Measurements from ENCODE around the gene RAB24. TPM values are rescaled to one million over a fixed set of nuclear protein-coding genes. Genes with fewer than 3 reads are reported as not detected.

The RAB24 gene
- total RNA-seq, 2 donors from 2014 or later: 21.5 to 28.7 TPM

DNA sequence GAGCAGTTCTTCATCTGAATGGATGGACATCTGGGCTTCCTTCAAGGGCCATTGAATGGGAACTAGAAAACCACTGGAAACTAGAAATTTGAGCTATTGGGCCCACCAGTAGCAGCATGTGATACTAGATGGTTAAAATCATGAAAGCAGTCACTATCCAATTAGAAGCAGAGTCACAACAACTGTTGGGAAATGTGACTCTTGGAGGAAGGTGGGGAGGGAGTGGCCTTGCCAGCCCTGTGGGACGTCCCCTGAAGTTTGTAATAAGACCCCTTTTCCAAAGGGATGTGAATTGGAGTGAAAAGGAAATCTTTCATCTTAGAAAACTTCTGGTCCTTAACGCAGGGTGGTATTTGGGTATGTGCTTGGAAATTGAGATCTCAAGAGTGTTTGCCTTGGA is 5.6 kb downstream of the RAB24 start:
- H3K9me3 Mint-ChIP-seq: no peaks in the 10 kb centered on the region
- no peak overlapping the region for H3K27ac Mint-ChIP-seq
- no peaks in the 10 kb centered on the region for H3K27me3 Mint-ChIP-seq
- H3K36me3 Mint-ChIP-seq (ENCODE audit: low read depth): peaks cover 68% of the 10 kb centered on the region
- no peak for ATAC-seq (replicated peaks)
- H3K4me1 Mint-ChIP-seq: peaks cover 43% of the 10 kb centered on the region
- H3K4me3 Mint-ChIP-seq: no peak overlapping the region

DNA sequence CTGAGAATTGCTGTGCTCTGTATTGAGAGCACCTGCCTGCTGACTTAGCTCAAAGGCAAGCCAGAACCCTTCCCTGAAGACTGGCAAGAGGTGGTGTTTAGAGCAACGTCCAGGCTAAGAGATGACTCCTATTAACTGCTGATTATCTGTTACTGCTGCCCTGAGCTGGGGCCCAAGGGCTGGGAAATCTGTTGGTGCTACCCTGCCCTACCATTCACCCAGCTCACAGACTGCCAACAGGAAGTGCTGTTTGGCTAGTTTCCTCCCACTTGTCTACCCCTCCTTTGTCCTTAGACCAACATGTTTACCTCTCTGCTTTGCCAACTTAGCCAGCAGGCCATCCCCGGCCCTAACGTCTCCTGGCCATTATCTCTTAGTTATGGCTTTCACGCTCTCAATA is 6.9 kb downstream of the RAB24 start:
- Mint-ChIP-seq H3K36me3 (ENCODE audit: low read depth) (peaks cover 68% of the 10 kb centered on the region), H3K4me3 (no peak overlapping the region), H3K4me1 (peaks cover 32% of the 10 kb centered on the region), H3K9me3 (no peaks in the 10 kb centered on the region), H3K27me3 (no peaks in the 10 kb centered on the region), H3K27ac (peak overlapping the region; percentile 88)
- no peak for ATAC-seq (replicated peaks)

DNA sequence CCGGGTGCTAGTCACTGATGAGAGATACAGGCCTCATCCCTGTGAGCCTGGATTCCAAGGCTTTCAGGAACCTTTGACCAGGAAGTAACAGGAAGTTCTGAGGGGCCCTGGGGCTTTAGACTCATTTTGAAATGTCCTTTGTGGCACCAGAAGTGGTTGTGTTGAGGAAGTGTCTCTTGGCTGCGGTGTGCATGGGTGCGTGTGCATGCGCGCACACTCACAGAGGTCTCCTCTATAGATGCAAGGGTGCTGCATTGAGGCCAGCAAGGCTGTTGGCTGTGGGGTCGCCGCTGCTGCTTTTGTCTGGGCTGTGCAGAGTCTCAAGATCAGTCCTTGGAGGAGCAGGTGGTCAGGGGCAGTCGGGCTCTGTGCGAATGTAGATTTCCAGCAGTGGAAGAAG is 7.6 kb downstream of the RAB24 start:
- no peak for ATAC-seq (replicated peaks)
- peak overlapping the region; percentile 88 for H3K27ac Mint-ChIP-seq
- peaks cover 70% of the 10 kb centered on the region for H3K36me3 Mint-ChIP-seq (ENCODE audit: low read depth)
- no peaks in the 10 kb centered on the region for H3K27me3 Mint-ChIP-seq
- peaks cover 28% of the 10 kb centered on the region for H3K4me1 Mint-ChIP-seq
- H3K4me3 Mint-ChIP-seq: peak overlapping the region; percentile 7
- no peaks in the 10 kb centered on the region for H3K9me3 Mint-ChIP-seq

DNA sequence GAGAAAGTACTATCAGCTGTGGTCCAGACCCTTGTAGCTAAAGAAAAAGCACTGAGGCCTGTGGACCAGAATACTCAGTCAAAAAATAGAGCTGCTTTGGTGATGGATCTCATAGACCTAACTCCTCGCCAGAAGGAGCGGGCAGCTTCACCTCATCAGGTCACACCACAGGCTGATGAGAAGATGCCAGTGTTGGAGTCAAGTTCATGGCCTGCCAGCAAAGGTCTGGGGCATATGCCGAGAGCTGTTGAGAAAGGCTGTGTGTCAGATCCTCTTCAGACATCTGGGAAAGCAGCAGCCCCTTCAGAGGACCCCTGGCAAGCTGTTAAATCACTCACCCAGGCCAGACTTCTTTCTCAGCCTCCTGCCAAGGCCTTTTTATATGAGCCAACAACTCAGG is 8.9 kb downstream of the RAB24 start:
- Mint-ChIP-seq H3K27ac (peak overlapping the region; percentile 88), H3K27me3 (no peaks in the 10 kb centered on the region), H3K4me1 (peaks cover 19% of the 10 kb centered on the region), H3K4me3 (no peak overlapping the region), H3K9me3 (no peaks in the 10 kb centered on the region), H3K36me3 (ENCODE audit: low read depth) (peaks cover 74% of the 10 kb centered on the region)
- ATAC-seq (replicated peaks): no peak

DNA sequence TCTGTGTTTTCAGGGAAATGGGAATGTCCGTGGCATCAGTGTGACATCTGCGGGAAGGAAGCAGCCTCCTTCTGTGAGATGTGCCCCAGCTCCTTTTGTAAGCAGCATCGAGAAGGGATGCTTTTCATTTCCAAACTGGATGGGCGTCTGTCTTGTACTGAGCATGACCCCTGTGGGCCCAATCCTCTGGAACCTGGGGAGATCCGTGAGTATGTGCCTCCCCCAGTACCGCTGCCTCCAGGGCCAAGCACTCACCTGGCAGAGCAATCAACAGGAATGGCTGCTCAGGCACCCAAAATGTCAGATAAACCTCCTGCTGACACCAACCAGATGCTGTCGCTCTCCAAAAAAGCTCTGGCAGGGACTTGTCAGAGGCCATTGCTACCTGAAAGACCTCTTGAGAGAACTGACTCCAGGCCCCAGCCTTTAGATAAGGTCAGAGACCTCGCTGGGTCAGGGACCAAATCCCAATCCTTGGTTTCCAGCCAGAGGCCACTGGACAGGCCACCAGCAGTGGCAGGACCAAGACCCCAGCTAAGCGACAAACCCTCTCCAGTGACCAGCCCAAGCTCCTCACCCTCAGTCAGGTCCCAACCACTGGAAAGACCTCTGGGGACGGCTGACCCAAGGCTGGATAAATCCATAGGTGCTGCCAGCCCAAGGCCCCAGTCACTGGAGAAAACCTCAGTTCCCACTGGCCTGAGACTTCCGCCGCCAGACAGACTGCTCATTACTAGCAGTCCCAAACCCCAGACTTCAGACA is 9.5 kb downstream of the RAB24 start:
- ATAC-seq (replicated peaks): no peak
- Mint-ChIP-seq H3K4me3 (no peak overlapping the region), H3K36me3 (ENCODE audit: low read depth) (peaks cover 81% of the 10 kb centered on the region), H3K27me3 (no peaks in the 10 kb centered on the region), H3K27ac (peak overlapping the region; percentile 88), H3K9me3 (no peaks in the 10 kb centered on the region), H3K4me1 (peaks cover 17% of the 10 kb centered on the region)

DNA sequence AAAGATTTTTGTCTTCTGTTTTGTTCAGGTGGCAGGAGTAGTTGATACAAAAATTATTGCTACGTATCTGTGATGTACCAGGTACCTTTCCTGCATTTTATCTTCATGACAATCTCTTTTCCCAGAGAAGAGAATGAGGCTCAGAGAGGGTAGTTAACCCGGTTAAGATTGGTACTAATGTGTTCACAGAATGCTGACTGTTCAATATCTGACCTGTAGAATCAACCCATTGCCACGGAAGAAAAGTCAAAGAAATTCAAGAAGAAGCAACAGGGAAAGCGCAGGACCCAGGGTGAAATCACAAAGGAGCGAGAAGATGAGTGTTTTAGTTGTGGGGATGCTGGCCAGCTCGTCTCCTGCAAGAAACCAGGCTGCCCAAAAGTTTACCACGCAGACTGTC is 11.8 kb downstream of the RAB24 start:
- Mint-ChIP-seq H3K9me3 (no peaks in the 10 kb centered on the region), H3K4me1 (peaks cover 11% of the 10 kb centered on the region), H3K27me3 (no peaks in the 10 kb centered on the region), H3K27ac (no peak overlapping the region), H3K36me3 (ENCODE audit: low read depth) (peaks cover 96% of the 10 kb centered on the region), H3K4me3 (no peak overlapping the region)
- ATAC-seq (replicated peaks): no peak

- Mint-ChIP-seq H3K4me1 (peaks cover 6% of the 10 kb centered on the region), H3K27ac (no peak overlapping the region), H3K9me3 (no peaks in the 10 kb centered on the region), H3K36me3 (ENCODE audit: low read depth) (peaks cover 96% of the 10 kb centered on the region), H3K27me3 (no peaks in the 10 kb centered on the region), H3K4me3 (no peak overlapping the region)
- ATAC-seq (replicated peaks): no peak
Measured at GRCh38 chr5:177290816-177291596, 12.5 kb downstream of the RAB24 start.

- Mint-ChIP-seq H3K4me3 (no peak overlapping the region), H3K9me3 (no peaks in the 10 kb centered on the region), H3K4me1 (no peaks in the 10 kb centered on the region), H3K27me3 (no peaks in the 10 kb centered on the region), H3K27ac (no peak overlapping the region), H3K36me3 (ENCODE audit: low read depth) (peaks cover 96% of the 10 kb centered on the region)
- no peak for ATAC-seq (replicated peaks)
Measured at GRCh38 chr5:177288191-177288590, 15.3 kb downstream of the RAB24 start.

DNA sequence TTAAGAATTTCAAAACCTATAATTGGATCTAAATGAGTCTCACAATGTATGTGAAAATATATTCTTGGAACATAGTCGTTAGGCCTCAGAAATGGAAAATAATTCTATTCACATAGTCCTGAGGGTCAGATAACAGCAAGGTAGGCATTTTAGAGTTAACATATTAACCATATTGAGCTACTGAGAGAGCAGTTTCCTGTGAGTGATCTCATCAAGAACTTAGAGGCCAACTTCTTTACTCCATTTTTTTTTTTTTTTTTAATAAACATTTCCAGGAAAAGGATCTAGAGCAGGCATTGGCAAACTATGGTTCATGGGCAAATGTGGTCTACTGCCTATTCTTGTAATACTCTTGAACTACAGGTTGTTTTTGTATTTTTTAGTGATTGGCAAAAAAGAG is 26.6 kb downstream of the RAB24 start:
- ATAC-seq (replicated peaks): no peak
- Mint-ChIP-seq H3K27me3 (no peaks in the 10 kb centered on the region), H3K27ac (peak overlapping the region; percentile 76), H3K36me3 (ENCODE audit: low read depth) (peaks cover 93% of the 10 kb centered on the region), H3K9me3 (no peaks in the 10 kb centered on the region), H3K4me1 (no peaks in the 10 kb centered on the region), H3K4me3 (peak overlapping the region; percentile 12)

DNA sequence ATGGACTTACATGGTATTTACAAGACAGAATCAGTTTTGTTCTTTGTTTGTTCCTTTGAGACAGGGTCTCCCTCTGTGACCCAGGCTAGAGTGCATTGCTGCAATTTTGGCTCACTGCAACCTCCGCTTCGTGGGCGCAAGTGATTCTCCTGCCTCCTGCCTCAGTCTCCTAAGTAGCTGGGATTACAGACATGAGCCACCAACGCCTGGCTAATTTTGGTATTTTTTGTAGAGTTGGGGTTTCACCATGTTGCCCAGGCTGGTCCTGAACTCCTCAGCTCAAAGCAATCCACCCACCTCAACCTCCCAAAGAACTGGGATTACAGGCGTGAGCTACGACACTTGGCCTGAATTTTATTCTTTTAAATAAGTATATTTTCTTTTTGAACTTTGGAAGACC is 27.6 kb downstream of the RAB24 start:
- H3K9me3 Mint-ChIP-seq: no peaks in the 10 kb centered on the region
- H3K36me3 Mint-ChIP-seq (ENCODE audit: low read depth): peaks cover 92% of the 10 kb centered on the region
- no peaks in the 10 kb centered on the region for H3K27me3 Mint-ChIP-seq

DNA sequence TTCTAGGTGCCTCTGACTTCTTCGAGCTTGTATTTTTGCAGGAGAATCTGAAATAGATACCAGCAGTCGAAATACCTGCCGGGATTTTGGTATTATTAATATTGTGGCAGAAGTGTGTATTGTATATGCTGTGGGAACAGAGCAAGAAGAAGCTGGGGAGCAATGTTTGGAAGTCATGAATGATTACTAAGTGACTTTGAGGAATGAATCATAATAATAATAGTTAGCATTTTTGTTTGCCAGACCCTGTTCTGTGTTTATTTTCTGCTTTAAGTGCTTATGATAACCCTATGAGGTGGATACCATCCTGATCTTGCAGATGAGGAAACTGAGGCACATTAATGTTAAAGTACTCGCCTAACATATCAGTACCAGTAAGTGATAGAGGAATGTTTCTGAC is 32.4 kb downstream of the RAB24 start:
- Mint-ChIP-seq H3K27ac (peak overlapping the region; percentile 8), H3K4me1 (no peaks in the 10 kb centered on the region), H3K4me3 (no peak overlapping the region), H3K27me3 (no peaks in the 10 kb centered on the region), H3K9me3 (no peaks in the 10 kb centered on the region), H3K36me3 (ENCODE audit: low read depth) (peaks cover 98% of the 10 kb centered on the region)
- no peak for ATAC-seq (replicated peaks)

More for the DNA sequence above, 27.6 kb downstream of the RAB24 start:
- no peak overlapping the region for H3K27ac Mint-ChIP-seq
- no peaks in the 10 kb centered on the region for H3K4me1 Mint-ChIP-seq
- no peak for ATAC-seq (replicated peaks)
- no peak overlapping the region for H3K4me3 Mint-ChIP-seq

GRCh38 chr5:177270653-177271052 is 32.9 kb downstream of the RAB24 start:
- Mint-ChIP-seq H3K4me3 (no peak overlapping the region), H3K27ac (peak overlapping the region; percentile 8), H3K9me3 (no peaks in the 10 kb centered on the region), H3K27me3 (no peaks in the 10 kb centered on the region), H3K36me3 (ENCODE audit: low read depth) (peaks cover 98% of the 10 kb centered on the region), H3K4me1 (no peaks in the 10 kb centered on the region)
- no peak for ATAC-seq (replicated peaks)

- no peak overlapping the region for H3K4me3 Mint-ChIP-seq
- H3K4me1 Mint-ChIP-seq: no peaks in the 10 kb centered on the region
- no peak for ATAC-seq (replicated peaks)
- no peaks in the 10 kb centered on the region for H3K9me3 Mint-ChIP-seq
- no peaks in the 10 kb centered on the region for H3K27me3 Mint-ChIP-seq
- no peak overlapping the region for H3K27ac Mint-ChIP-seq
- H3K36me3 Mint-ChIP-seq (ENCODE audit: low read depth): peaks cover 98% of the 10 kb centered on the region
Measured at GRCh38 chr5:177269976-177270375, 33.5 kb downstream of the RAB24 start.

- ATAC-seq (replicated peaks): no peak
- H3K36me3 Mint-ChIP-seq (ENCODE audit: low read depth): peaks cover 98% of the 10 kb centered on the region
Measured at GRCh38 chr5:177269232-177269895, 34.2 kb downstream of the RAB24 start.

DNA sequence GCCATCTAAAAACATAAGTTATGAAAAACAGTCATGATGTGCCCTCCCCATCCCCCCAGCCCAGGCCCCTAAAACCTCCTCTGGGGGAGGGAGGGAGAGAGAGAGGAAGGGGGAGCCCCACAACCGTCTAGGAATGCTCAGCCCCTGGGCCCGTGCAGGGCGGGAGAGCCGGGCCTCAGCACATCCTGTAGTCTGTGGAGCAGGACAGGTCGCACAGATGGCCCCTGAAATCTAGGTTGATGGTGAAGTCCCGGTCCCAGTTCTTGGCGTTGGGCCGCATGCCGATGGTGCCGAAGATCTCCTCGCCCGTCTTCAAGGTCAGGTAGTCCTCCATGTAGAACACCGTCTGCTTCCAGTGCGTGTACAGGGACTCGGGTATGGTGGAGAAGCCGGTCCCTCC is 38.1 kb downstream of the RAB24 start:
- Mint-ChIP-seq H3K27ac (no peak overlapping the region), H3K4me3 (no peak overlapping the region), H3K27me3 (no peaks in the 10 kb centered on the region), H3K36me3 (ENCODE audit: low read depth) (peaks cover 97% of the 10 kb centered on the region), H3K4me1 (no peaks in the 10 kb centered on the region), H3K9me3 (no peaks in the 10 kb centered on the region)
- ATAC-seq (replicated peaks): no peak

More at GRCh38 chr5:177269232-177269895, 34.2 kb downstream of the RAB24 start:
- Mint-ChIP-seq H3K9me3 (no peaks in the 10 kb centered on the region), H3K4me3 (no peak overlapping the region), H3K27me3 (no peaks in the 10 kb centered on the region), H3K4me1 (no peaks in the 10 kb centered on the region), H3K27ac (no peak overlapping the region)
